ENCODE data around the gene RFX2. TPM values are rescaled to one million over a fixed set of nuclear protein-coding genes. Genes with fewer than 3 reads are reported as not detected.

Gene RFX2
- total RNA-seq, 1 donor, result 6.5 TPM

DNA sequence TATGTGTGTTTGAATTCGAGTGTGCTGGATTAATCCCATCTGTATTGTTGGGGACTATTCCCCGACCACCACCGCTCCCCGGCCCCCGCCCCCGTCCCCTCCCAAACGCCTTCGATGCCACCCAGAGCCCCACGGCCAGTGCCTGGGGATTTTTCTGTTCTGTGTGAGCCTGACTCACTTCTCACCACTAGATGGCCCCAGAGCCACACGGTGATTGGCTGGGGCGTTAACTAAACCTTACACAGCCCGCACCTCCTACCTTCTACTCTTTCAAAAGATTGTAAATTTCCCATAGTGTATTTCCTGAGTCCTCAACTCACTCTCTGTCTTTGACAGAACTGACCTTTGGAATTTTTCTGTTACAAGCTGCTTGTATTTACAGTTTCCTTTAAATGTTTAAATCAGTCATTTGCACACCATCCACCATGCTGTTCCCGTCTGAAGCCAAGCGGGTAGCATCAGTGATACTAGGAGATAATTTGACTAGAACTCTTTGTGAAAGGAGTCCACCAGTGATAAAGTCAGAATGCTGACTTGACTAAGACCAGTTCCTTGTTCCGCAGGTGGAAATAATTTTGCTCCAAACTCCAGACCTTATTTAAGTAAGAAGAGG is 61.4 kb downstream of the RFX2 start:
- TF ChIP-seq, protein P1, sequence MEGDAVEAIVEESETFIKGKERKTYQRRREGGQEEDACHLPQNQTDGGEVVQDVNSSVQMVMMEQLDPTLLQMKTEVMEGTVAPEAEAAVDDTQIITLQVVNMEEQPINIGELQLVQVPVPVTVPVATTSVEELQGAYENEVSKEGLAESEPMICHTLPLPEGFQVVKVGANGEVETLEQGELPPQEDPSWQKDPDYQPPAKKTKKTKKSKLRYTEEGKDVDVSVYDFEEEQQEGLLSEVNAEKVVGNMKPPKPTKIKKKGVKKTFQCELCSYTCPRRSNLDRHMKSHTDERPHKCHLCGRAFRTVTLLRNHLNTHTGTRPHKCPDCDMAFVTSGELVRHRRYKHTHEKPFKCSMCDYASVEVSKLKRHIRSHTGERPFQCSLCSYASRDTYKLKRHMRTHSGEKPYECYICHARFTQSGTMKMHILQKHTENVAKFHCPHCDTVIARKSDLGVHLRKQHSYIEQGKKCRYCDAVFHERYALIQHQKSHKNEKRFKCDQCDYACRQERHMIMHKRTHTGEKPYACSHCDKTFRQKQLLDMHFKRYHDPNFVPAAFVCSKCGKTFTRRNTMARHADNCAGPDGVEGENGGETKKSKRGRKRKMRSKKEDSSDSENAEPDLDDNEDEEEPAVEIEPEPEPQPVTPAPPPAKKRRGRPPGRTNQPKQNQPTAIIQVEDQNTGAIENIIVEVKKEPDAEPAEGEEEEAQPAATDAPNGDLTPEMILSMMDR (IDR thresholded peaks at IDR 0.05; ENCODE audit: insufficient read depth, low read depth, low read length), result peak; percentile 93
- no peak overlapping the region for H3K4me3 ChIP-seq (ENCODE audit: low read depth, low read length)
- DNase-seq (ENCODE audit: low read depth), result peak; percentile 70

DNA sequence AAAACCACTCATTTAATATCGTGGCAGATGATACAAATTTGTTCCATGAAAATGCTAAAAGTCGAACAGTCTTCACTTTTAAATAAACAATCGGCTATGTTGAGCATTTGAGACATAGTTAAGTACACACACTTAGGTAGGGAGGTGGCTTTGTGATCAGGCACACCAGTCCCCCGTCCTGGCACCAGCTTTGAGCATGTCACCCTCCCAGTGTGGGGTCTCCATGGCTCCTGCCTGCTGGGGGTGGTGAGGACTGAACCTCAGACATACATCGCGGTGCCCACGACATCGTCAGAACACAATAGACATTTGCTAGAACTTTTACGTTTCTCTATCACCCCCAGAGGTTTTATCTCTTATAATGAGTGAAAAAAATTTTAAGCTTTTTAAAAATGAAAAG is 62.0 kb downstream of the RFX2 start:
- no peak for DNase-seq (ENCODE audit: low read depth)
- TF ChIP-seq, protein P1 (IDR thresholded peaks at IDR 0.05; ENCODE audit: insufficient read depth, low read depth, low read length), result no peak
- H3K4me3 ChIP-seq (ENCODE audit: low read depth, low read length), result no peak overlapping the region

DNA sequence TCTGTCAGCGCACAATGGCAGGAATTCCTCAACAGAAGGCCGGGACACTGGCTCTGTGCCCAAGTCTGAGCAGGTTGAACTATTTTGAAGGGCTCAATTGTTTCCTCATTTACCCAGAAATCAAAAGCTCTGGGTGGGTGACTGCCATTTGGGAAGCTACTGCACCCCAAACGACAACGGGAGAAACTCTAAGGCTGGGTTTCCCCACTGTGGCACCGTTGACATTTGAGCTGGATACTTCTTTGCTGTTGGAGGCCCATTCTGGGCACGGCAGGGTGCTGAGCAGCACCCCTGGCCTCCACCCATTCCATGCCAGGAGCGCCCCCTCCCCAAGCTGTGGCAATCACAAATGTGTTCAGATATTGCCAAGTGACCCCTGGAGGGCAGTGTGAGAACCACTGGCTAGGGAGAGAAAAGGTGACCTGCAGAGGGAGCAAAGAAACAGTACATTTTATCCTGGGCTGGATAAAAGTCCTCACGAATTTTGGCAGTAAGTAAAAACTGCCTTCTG is 62.5 kb downstream of the RFX2 start:
- TF ChIP-seq, protein P1 (IDR thresholded peaks at IDR 0.05; ENCODE audit: insufficient read depth, low read depth, low read length), result peak; percentile 76
- DNase-seq (ENCODE audit: low read depth), result peak; percentile 34
- H3K4me3 ChIP-seq (ENCODE audit: low read depth, low read length), result no peak overlapping the region

DNA sequence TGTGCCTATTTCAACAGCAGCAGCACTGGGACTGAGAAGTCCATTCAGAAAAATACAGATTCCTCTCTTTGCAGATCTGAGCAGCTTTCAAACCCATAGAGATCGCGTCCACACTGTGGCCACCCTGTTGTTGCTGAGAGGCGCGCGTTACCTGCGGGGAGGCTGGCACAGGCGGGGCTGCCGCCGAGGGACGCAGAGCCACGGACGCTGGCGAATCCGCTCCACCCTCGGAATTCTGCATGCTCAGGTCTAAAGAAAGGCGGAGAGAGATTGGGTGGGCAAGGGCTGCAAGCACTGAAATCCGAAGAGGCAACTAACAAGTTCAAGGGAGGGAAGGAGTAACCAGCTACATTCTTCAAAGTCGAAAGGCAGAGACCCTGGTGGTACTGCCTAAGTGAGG is 63.0 kb downstream of the RFX2 start:
- no peak for DNase-seq (ENCODE audit: low read depth)
- H3K4me3 ChIP-seq (ENCODE audit: low read depth, low read length), result no peak overlapping the region
- TF ChIP-seq, protein P1 (IDR thresholded peaks at IDR 0.05; ENCODE audit: insufficient read depth, low read depth, low read length), result no peak

DNA sequence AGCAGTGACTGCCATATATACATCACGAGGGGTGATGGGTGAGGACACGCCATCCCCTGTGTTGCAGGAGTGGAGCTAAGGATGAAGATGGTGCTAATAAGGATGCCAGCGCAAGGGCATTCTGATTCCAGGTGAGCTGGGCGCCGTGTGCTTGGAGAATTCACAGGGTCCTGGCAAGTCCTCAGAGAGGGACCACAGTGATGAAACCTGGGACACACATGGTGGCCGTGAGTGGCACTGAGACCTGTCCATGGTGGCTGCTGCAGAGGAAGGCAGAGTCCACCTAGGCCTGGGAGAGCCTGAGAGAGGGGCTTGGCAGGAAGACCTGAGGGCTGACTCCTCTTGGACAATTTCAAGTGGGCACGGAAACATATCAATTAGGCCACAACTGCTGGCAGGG is 65.2 kb downstream of the RFX2 start:
- no peak for DNase-seq (ENCODE audit: low read depth)
- H3K4me3 ChIP-seq (ENCODE audit: low read depth, low read length), result no peak overlapping the region
- TF ChIP-seq, protein P1 (IDR thresholded peaks at IDR 0.05; ENCODE audit: insufficient read depth, low read depth, low read length), result no peak

DNA sequence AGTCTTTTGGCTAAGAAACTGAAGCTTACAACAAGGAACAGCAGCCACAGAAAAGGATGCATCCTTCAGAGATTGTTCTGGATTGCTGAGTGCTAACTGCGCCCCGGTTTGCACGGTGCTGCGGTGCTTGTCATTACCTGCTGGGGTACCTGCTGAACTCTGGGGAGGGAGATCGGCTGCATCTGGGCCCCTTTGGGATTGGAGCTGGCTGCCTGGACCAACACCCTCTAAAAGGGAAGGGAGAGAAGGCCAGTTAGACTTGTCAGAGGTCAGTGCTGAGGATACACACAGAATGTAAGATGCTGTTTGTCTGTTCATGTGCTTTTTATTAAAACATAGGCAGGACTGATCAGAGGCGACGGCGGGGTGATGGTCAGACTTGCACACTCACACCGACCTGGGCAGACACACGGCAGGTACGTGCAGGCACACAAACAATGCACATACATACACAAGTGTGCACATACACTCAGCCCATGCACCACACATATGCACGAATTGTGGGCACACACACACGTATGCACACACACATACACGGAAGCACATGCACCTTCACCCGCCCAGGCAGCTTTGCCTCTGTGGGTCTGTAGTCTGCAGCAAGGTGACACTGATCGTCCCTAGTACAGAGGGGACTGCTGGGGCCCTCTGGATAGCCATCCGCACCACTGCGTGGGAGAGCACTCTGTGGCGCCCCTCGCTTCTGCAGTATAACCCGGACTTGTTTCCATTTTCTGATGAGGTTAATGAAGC is 66.1 kb downstream of the RFX2 start:
- DNase-seq (ENCODE audit: low read depth), result no peak
- H3K4me3 ChIP-seq (ENCODE audit: low read depth, low read length), result no peak overlapping the region
- TF ChIP-seq, protein P1 (IDR thresholded peaks at IDR 0.05; ENCODE audit: insufficient read depth, low read depth, low read length), result no peak
